Measurements from ENCODE around the gene MRPL16.

GRCh38 chr11:59759900-59760299, 50.7 kb downstream of the MRPL16 start:
- TF ChIP-seq CTCF (conservative IDR thresholded peaks at IDR 0.05; ENCODE audit: low read depth, low read length) = no peak
- no peak for TF ChIP-seq EZH2 (IDR thresholded peaks at IDR 0.05; ENCODE audit: borderline replicate concordance, low read depth, low read length, poor library complexity, severe bottlenecking)

Data from A673 (cell line).